SH-SY5Y (cell line): Measurements from ENCODE around the gene HECTD1.

ENCODE experiments used
- GATA2 ChIP-seq: IDR thresholded peaks from 2 replicates; pipeline ENCODE4 v1.6.1; 2011; ENCODE audit warnings: mild to moderate bottlenecking, low read depth, low read length
- GATA3 ChIP-seq: IDR thresholded peaks from 2 replicates; pipeline ENCODE4 v1.6.1; 2011; ENCODE audit warnings: low read depth, mild to moderate bottlenecking, low read length, moderate library complexity

The HECTD1 gene

GRCh38 chr14:31207755-31208545 is at the start of gene HECTD1:
TSS of gene HECTD1 (minus strand) at chr14:31207793. CDS start at chr14:31205936, 1,857 bp downstream.
- TF ChIP-seq GATA3 (no peak), GATA2 (no peak; the same call in 1 of the 2 replicates)

DNA sequence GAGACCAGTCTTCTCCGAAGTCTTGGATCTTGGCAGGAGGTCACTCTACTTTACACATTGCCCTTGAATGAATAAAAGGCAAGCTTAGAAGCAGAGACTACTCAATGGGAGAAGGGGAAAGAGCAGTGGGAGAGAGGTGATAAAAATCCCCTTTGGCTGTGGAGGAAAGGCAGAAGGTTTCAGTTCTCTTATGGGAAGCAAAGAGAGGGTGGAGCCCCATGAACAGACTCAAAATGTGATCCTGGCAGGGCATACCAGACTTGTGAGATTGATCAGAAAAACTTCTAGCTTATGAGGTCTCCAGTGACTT is 49.6 kb upstream of the HECTD1 start:
- TF ChIP-seq GATA2 (no peak), GATA3 (no peak)

DNA sequence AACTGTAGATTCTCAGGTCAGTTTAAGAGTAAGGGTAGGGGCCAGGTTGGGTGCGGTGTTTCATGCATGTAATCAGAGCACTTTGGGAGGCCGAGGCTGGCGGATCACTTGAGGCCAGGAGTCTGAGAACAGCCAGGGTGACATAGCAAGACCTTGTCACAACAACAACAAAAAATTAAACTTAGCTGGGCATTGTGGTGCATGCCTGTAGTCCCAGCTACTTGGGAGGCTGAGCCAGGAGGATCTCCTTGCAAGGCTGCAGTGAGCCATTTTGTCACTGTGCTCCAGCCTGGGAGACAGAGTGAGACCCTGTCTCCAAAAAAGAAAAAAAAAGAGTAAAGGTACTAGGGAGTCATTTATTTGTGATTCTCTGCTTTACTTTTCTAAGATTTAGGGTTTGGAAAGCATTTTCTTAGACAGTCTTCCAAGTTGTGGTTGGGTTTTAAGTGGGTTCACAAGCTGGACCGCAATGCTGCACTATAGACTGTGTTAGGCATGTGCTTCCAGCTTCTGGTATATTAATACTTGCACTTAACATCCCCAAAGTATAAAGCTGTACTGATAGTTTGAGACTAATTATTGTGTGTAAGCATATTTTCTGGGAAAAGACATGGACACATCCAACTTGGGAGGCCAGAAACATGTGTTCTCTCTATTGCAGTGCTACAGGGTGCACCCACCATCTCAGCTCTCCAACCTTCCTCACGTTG is 49.1 kb upstream of the HECTD1 start:
- no peak for TF ChIP-seq GATA2
- TF ChIP-seq GATA3, result no peak

GRCh38 chr14:31255286-31255685 is 47.7 kb upstream of the HECTD1 start:
- TF ChIP-seq GATA3 (no peak), GATA2 (no peak)

- TF ChIP-seq GATA3, result no peak
- TF ChIP-seq GATA2, result no peak
These were observed 46.3 kb upstream of the HECTD1 start for GRCh38 chr14:31253746-31254471.

- TF ChIP-seq GATA3 (no peak), GATA2 (no peak)
These were observed 45.3 kb upstream of the HECTD1 start for GRCh38 chr14:31252865-31253264.

GRCh38 chr14:31251028-31251958 is 43.7 kb upstream of the HECTD1 start:
- no peak for TF ChIP-seq GATA3
- TF ChIP-seq GATA2, result no peak

- TF ChIP-seq GATA2 (no peak), GATA3 (no peak)
These were observed 37.0 kb upstream of the HECTD1 start for GRCh38 chr14:31244626-31245025.

DNA sequence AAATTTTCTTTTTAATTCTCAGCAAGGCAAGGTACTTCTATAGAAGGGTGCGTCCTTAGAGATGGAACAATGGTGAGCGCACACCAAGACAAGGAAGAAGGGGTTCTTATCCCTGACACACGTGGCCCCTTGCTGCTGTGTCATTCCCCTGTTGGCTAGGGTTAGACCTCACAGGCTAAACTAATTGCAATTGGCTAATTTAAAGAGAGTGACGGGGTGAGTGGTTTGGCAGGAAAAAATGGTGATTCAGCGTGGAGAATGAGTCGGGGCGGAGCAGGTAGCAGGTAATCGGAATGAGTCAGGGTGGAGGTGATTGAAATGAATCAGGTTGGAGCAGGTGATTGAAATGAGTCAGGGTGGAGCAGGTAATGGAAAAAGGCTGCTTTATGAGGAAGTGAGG is 36.3 kb upstream of the HECTD1 start:
- TF ChIP-seq GATA2 (no peak), GATA3 (no peak)

- TF ChIP-seq GATA3, result no peak
These were observed 34.0 kb upstream of the HECTD1 start for GRCh38 chr14:31241450-31242114.

DNA sequence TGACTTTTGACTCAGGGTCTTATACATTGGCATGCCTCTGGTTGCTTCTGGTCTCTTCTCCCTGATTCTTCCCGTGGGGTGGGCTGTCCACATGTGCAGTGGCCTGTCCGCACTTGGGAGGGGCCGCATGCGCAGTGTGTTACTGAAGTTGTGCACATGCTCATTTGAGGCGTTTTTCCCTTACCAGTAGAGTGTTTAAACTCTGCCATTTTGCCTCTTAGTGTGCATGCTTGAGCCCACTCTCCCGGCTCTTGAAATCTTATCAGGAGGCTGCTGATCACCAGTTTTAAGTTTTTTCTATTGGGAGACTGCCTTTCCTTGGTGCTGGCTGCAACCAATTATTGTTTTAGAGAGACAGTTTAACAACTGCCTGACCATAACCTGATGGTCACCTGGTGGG is 32.1 kb upstream of the HECTD1 start:
- TF ChIP-seq GATA2 (no peak), GATA3 (no peak)

DNA sequence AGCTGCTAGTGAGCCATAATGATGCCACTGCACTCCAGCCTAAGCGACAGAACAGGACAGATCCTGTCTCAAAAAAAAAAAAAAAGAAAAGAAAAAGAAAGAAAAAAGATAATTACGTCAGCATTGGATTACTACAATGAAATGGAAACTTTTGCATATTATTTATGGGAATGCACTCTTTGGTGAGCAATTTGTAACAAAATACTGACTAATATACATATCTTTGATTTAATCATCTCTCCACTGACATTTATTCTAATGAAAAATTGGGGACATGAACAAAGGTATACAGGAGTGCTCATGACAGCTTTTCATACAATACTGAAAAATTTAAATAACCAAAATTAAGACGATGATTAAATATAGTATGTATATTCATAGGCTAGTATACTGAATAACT is 27.9 kb upstream of the HECTD1 start:
- no peak for TF ChIP-seq GATA2

- TF ChIP-seq GATA3 (no peak), GATA2 (no peak)
These were observed 24.5 kb upstream of the HECTD1 start for GRCh38 chr14:31232081-31232480.

GRCh38 chr14:31230573-31230958 is 23.0 kb upstream of the HECTD1 start:
- TF ChIP-seq GATA2, result no peak
- TF ChIP-seq GATA3, result no peak
